Cortex of kidney (tissue), 1 donor: ENCODE data around the gene STX5.
"Not testable (repeated sequence)": the region's sequence is repeated elsewhere in the genome, so short reads cannot be mapped to it uniquely, and the experiment has no call there.

Experiments
- DNase-seq: peaks from one replicate; lab custom pipeline; 2025; lab: John Stamatoyannopoulos, UW

STX5 gene

DNA sequence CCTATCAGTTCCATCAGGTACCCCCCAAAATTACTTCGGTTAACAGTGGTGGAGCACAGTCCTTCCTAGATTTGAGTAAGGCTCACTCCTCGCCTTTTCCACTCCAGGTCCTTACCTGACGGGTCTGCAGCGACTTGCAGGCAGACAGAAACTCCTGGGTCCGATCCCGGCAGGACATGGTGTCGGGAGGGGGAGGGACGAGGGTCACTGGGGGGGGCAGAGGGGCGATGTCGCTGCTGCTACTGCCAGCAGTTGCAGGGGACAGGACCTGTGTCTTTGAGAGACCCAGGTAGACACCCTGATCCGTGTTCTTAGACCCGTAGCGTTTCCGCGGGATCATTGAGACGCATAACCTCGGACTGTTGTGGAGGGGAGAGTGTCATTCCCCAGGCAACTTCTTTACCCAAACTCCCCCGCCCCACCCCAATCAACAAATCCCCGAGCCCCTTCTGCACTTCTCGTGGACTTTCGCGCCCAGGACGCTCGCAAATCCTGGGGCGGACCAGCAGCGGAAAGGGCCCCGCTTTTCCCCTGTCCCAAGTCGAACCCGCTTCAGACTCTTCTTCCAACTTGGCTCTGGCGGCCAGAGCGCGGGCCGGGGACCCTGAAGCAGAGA, 839 bp downstream of the STX5 start:
- no peak for DNase-seq

DNA sequence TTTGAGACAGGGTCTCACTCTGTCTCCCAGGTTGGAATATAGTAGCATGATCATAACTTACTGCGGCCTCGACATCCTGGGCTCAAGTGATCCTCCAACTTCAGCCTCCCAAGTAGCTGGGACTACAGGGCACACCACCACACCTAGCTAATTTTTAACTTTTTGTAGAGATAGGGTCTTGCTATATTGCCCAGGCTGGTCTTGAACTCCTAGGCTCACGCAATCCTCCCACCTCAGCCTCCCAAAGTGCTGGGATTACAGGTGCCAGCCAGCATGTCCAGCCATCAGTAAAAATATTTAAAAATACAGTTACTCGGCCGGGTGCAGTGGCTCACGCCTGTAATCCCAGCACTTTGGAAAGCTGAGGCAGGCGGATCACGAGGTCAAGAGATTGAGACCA, 3.7 kb downstream of the STX5 start:
- not testable (repeated sequence) for DNase-seq

DNA sequence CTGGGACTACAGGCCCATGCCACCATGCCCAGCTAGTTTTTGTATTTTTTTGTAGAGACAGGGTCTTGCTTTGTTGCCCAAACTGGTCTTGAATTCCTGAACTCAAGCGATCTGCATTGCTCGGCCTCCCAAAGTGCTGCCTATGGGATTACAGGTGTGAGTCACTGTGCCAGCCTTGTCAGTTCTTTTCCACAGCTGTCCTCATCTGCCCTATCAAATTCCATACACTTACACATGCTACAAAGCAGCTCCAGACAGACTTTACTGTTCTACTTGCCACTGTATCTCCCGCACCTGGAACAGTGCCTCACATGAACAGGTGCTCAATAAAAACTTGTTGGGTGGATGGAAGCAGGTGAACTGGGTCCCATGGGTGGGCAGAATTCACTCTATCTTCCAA, 8.2 kb downstream of the STX5 start:
- DNase-seq: no peak

DNA sequence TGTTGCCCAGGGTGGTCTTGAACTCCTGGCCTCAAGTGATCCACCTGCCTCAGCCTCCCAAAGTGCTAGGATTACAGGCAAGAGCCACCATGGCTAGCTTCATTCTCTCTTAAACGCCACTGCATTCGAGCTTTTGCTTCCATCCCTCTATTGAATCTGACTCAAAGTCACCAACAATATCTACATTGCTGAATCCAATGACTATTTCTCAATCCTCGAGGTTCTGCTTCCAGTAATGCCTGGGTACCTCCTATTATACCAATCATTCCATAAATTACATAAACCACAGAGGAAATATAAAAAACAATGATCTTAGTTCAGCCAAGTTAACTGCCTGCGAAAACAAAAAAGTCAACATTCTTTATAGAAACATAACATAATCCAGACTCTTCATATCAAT, 14.7 kb downstream of the STX5 start:
- no peak for DNase-seq

DNA sequence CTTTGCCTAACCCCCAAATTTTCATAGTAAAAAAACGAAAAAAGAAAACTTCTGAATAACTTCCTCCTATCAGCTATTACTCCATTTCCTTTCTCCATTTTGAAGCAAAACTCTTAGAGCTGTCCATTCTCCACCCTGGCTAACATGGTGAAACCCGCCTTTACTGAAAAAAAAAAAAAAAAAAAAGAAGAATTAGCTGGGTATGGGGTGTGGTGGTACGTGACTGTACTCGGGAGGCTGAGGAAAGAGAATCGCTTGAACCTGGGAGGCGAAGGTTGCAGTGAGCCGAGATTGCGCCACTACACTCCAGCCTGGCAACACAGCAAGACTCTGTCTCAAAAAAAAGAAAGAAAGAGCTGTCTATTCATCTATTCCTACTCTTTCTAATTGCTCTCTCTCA, 15.3 kb downstream of the STX5 start:
- no peak for DNase-seq

DNA sequence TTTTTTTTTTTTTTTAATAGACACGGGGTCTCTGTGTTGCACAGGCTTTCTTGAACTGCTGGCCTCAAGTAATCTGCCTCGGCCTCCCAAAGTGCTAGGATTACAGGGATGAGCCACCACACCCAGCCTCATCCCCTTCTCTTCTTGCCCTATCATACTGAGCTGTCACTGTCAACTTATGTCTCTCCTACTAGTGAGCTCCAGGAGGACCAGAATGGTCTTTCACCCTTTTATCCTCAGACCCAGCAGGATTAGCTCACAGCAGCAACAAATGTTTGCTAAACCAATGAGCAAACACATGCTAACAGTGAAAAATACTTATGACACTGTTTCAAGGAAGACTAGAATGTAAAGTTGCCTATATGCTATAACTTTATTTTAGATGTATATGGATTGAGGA, 20.2 kb downstream of the STX5 start:
- DNase-seq: no peak

DNA sequence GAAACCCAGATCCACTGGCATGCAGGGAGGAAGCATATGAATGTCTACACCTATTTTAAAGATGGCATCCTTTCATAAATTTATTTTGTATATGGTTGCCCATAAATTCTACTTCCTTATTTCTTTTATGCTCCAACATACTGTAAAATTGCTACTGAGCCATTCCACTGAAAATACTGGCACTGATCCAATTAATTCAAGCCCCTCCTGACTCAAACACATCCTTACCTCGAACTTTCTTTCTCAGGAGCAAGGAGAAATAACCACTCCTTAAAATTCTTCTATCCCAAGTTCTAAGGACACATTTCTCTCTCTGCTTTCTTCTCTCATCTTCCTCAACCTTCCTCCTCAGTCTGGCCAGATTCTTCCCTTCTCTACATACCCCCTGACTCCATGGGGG, 21.1 kb downstream of the STX5 start:
- DNase-seq: no peak

DNA sequence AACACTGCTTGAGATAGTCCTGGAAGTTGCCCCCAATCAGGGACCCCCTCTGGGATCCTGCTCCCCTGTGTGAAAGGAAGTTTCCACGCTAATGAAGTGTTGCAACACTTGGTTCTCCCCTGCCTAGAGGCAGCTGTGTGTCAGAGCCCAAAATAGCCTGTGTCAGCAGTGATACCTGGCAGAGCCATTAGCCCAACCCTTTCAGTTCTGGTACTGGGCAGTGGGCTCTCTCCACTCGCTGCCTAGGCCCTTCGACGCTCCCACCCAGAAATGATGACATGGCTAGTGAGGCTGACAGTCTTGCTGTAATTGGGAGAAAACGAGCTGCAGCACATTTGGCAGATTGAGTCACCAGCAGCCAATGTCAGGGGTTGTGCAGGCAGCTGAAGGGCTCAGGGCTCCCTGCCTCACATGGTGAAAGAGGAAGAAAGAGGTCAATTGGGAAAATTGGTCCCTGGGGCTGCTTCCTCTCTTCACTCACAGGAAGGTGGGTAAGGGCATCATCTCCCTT, 25.2 kb downstream of the STX5 start:
- DNase-seq: no peak

DNA sequence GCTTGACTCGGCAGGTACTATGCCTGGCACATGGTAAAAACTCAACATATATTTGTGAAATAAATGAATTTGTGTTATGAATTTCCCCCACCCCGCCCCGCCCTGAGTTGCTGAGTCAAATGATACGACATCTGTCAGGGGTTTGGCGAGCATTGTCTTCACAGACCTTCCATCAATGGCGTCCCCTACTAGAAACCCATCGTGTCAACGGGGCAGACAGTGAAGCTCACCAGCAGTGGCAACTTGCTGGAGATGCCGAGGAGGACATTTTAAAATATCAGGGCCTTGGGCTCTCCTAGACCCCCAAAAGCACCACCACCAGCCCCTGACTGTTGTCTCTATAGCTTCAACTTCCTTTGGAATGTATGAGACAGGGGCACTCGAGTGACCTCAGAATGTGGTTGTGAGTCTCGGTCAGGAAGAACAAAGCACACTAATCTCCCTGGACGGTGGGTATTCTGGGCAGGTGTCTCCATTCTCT, 25.9 kb downstream of the STX5 start:
- DNase-seq: no peak

DNA sequence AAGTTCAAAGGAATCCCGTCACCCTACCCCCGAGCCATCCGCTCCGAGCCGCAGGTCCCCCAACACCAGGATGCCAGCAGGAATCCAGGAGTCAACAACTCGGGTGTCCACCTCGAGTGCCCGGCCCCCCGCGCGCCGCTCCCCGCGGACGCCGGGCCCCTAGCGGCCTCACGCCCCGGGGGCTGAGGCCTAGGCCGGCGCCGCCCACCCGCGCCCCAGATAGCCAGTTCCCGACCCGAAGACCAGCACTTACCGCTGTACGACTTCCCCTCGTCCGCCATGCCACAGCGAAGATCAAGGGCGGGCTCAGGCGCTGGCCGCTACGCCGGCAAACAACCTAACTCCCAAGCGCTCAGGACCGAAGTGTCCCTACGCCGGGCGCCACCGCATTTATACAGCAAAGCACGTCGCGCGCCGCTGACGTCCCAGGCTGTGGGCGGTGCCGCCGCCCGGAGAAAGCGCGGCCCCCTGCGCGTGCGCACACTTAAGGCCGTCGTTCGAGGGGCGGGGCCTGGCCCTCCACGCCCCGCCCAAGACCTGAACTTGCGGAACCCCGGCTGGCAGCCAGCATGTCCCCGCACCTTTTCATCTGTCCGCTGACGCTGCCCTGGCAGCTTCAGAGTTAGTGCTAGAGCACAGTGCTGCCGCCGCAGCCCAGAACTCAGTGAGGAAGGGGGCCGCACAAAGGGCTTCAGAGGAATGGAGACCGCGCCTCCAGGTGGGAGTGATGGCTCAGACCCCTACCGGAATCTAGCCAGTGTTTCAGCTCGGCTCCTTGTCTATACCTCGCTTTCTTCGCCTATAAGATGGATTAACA, 26.6 kb downstream of the STX5 start, which contains the start of gene NXF1:
TSS of gene NXF1 (minus strand) at position 365 of the 817 bp plus-strand sequence. CDS start at position 281, 84 bp downstream.
- no peak for DNase-seq

DNA sequence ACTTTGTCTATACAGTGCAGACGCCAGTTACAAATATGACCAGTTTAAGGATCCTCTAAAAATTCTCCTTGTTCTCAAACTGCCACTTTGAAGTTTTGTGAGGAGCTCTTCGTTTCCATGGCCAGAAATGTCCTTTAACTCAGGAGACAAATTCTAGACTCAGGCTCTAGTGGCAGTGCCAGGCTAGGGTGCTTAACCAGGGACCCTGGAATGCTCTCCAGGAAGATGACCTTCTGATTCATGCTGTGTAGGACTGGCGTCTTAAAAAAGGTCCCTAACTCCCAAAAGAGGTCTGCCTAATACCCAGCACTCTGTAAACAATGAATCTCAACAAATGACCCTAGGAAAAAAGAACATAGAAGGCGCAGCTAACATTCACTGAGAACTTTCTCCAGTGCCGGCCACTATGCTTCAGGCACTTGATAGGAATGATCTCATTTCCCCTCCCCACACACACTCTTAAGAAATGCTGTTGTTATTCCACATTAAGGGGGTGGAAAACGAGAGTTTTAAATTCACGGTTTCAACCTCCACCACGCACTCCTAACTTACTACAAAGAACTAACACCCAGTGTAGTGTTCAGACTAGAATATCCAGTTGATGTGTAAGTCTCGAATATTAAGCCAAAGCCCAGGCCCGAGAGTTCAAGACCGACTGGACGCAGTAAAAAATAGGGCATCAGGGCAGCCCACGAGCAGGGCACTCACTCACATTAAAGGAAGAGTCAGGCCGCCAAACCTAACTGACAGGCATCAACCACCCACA, 27.4 kb downstream of the STX5 start:
- no peak for DNase-seq

DNA sequence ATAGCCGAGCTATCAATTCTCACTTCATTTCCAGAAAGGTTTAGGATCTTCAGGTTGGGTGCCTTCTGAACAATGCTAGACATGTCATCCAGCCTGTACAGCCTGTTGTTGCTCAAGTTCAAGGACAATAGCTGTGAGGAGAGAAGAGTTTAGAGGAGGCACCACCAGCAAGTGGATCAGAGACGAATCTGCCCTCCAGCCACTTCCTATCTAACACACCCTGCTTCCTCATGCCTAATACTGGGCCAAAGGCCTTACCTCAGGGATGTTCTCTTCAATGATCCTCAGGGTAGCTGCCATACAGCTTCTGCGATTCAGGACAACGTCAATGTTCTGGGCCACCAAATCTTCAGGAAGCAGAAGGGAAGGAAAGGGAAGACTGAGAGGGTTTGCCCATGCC, 30.8 kb downstream of the STX5 start:
- no peak for DNase-seq

DNA sequence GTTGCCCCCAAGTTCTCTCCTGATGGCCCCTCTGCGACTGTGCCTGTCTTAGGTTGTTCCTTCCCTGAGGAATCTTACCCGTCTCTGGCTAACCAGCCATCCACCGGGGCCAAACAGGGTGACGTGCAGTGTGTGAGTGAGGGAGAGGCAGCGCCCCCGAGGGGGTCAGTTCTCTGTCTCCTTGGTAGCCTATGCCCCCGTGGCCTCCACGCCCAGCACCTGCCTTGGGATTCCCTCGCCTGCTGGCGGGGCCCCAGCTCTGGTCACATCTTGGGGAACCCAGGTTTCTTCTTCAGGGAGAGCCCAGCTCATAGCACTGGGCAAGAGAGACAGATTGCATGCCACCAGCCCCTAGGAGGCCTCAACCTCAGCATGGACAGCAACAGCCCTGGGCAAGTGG, 32.4 kb downstream of the STX5 start:
- DNase-seq: no peak

DNA sequence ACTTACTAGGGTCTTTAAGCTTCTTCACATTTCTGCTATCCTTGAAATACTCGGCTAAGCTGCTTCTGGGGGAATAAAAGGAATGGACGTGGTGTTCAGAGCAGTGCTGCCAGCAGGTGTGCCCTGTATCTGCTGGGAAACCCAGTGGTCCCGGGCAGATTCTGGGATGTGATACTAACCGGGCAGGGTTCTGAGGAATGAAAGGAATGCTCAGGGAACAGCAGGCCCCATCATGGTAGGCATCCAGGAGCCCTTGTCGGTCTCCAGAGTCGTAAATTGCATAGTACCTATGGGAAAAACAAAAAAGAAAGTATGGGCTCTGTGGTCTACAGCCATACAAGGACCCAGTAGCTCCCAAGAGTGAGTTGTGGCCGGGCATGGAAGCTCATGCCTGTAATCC, 35.6 kb downstream of the STX5 start:
- DNase-seq: no peak

DNA sequence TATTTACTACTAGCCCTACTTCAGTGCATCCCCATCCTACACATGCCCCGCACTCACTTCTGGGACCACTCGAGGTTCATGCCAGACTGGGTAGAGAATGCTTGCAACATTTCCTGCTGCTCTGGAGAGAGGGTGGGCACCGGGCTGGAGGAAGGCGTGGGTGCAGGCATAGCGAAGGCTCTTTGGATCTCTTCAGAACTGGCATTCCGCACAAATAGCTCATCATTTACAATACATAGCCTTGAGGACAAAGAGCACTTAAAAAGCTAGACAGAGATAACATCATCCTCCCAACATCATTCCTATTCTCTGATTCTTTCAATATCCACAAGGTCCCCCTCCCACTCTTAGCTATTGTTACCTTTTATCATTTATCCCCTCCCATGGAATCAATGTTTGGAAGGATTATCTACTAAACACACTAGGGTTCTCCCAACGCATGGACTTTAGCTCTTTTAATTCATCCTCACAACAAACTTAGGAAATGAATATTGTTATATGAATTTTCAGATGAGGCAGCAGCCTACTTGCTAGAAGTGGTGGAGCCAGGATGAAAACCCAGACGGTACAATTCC, 37.6 kb downstream of the STX5 start:
- DNase-seq: no peak

DNA sequence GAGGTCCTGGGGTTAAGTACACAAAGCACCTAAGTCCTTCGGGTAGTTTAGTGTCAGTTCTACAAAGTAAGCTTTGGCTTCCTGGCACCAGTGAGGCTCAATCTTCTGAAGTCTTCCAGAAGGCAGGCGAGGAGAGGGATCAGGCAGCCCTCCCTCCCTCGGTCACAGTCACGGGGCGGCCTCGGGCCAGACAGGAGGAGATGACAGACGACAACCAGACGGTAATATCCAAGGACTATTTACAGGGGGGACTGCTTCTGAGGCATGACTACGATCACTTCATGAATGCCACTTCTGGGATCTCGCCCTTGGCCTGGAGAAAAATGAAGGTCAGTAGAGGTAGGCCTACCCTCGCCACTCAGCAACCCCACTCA, 39.7 kb downstream of the STX5 start:
- no peak for DNase-seq

DNA sequence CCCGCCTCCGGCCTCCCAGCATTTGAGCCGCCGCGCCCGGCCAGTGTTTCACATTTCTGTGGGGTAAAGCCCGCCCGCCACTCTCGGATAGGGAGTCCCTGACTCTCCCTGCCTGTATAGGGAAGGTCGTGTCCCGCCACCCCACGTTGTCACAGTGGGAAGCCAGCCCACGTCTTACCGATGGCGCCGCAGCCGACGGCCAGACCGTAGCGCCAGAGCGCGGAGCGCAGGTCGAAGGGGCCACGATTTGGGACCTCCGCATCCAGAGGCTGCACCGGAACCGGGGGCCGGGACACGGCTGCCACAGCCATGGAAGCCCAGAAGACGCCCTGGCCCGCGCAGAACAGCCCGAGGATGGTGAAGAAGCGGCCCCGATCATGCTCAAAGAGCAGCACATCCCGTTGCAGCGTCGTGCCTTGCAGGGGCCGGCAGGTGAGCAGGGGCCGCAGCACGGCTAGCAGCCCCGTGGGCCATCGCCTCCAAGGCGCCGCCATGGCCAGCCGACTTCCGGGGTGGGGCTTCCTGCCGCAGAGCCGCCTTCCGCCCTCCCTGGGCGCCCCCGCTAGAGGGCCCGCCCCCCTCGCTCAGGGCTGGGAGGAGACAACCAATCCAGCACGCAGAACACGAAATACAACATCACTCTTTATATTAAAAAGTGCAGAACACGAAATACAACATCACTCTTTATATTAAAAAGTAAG, 40.2 kb downstream of the STX5 start, which contains the start of gene TMEM223:
TSS of gene TMEM223 (minus strand) at position 506 of the 701 bp plus-strand sequence. CDS start at position 494, 12 bp downstream.
- no peak for DNase-seq

DNA sequence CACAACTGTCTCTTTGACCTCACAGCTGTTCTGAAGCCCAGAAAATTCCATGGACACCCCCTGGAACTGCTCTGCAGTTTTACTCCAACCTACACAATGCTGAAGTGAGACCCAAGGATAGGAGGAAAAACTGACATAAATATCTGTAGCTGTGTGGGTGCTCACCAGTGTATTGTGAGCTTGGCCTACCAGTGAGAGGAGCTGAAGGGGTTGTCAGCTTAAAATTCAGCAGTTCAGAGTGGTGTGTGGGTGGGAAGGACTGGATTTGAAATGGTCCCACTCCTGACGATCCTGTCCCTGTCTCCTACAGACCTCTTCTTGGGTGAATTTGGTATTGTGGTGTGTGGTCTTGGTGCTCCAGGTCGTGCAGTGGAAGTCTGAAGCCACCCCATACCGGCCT, 42.3 kb downstream of the STX5 start:
- no peak for DNase-seq

DNA sequence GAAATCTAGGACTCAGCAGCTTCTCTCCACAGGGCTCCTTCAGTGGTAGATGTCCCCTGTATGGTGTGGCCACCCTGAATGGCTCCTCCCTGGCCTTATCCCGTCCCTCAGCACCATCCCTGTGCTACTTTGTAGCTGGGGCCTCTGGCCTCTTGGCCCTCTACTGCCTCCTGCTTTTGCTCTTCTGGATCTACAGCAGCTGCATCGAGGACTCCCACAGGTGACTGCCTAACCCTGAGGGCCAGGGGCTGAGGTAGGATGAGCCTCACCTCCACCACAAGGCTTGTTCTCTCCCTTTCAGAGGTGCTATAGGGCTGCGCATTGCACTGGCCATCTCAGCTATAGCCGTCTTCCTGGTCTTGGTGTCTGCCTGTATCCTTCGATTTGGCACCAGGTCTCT, 42.9 kb downstream of the STX5 start:
- no peak for DNase-seq

DNA sequence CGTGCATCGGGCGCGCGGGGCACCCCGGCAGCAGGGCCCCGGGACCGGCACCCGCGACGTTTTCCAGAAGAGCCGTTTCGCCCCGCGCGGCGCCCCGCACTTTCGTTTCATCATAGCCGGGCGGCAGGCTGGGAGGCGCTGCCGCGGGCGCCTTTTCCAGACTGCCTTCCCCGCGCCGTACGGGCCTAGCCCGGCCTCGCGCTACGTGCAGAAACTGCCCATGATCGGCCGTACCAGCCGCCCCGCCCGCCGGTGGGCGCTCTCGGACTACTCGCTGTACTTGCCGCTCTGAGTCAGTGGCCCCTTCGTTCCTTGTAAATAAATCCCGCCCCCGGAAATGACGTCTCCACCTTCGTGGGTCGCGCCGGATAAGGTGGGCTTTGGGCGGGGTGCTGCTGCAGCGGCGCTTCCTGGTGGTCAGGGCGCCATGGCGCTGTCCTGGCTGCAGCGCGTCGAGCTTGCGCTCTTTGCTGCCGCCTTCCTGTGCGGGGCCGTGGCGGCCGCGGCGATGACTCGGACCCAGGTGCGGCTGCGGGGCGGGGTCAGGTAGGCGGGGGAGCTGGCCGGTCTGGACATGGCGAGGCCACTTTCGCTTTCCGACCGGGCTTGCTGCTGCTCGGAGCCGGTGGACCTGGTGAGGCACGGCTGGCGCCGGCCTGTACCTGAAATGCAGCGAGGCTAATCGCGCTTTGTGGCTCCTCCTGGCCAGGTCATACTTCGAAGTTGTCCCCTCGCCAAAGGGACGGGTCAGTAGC, 44.7 kb downstream of the STX5 start, which contains the start of gene TMEM179B:
TSS of gene TMEM179B (plus strand) at position 398 of the 755 bp plus-strand sequence. CDS start at position 428, 30 bp downstream.
- no peak for DNase-seq
